ENCODE data around the gene KLHL17.
"Not testable (repeated sequence)": the region's sequence is repeated elsewhere in the genome, so short reads cannot be mapped to it uniquely, and the experiment has no call there.

The KLHL17 gene

DNA sequence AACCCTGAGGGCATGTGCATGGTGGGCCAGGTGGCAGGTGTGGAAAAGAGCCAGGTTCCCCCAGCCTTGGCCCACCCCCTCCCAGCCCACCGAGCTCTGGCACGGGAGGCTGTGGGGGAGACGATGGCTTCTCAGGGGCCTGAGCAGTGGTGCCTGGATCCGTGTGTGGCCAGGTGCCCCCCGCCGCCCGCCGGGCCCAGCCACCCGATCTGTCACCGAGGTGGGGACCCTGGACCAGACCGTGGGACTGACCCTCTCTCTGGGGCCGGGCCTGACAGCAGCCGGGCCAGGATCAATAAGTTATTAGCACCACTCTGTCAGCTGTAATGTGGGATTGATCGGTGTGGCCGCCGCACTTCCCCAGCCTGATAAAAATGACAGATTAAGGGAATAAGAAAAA is 22.9 kb upstream of the KLHL17 start:
- DNase-seq, result no peak

DNA sequence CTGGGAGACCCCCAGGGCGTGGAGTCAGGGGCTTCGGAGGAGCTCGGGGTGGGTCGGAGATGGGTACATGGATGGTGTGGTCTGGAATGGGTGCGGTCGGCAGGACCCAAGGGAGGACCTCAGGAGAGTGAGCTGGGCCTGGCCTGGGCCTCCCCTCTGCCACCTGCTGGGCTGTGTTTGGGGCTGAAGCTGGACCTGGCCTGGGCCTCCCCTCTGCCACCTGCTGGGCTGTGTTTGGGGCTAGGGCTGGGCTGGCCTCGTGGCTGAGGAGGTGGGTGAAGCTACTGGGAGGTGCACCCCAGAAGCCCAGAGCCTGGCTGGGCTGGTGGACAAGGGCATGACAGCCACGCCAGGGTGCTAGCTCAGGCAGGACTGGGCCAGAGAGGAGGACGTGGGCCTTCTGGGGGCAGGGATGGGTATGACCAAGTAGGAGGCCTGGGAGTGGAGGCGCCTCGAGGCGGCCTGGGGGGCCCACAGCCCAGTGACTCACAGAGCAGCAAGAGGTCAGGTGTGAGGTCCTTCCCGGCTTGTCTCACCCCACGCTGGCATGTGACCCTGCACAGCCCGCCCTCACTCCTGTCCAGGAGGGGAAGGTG is 22.2 kb upstream of the KLHL17 start:
- no peak for DNase-seq

DNA sequence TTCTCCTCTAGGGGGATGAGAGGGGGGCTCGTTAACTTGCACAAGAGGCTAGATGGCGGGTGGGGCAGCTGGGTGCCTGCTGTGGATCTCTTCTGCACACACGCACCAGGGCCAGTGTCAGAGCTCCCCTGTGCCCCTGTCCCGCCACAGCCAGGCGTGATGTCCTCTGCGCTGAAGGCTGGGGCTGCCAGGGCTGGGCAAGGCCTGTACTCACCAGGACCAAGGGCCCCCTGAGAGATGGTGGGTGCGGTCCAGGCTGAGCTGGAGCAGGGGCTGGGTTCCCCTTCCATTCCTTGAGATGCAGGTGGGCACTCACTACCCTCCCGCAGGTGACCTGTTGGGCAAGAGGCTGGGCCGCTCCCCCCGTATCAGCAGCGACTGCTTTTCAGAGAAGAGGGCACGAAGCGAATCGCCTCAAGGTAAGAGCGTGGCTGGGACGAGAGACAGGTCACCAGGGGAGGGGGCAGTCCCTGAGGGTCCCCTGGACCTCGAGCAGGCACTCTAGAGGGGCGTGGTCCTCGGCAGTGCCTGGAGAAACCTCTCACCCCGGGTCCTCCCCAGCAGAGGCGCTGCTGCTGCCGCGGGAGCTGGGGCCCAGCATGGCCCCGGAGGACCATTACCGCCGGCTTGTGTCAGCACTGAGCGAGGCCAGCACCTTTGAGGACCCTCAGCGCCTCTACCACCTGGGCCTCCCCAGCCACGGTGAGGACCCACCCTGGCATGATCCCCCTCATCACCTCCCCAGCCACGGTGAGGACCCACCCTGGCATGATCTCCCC is 21.5 kb upstream of the KLHL17 start:
- no peak for DNase-seq

DNA sequence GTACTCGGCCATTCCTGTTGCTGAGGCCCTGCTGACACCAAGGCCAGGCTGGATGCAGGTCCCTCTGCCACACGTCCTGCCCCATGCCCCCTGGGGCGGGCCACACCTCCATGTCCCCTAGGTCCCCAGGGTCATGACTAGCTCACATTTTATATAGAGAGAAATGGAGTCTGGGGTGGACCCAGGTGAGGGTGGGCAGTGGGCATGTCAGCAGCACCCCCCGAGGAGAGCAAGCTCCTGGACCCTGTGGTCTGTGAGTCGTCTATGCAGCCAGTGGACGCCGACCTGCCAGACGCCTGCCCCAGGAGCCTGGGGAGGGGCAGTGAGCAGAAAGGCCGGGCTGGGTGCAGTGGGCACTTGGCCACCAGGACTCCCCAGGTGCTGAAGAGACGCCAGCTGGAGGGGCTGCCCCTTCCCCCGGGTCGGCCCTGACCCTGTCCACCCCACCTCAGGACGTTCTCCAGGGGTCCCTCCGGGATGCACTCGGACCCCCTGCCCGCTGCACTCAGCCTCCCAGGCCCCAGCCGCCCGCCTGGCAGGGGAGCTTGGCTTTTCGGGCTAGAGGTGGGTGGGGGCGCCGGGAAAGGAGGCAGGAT is 20.8 kb upstream of the KLHL17 start:
- no peak for DNase-seq

DNA sequence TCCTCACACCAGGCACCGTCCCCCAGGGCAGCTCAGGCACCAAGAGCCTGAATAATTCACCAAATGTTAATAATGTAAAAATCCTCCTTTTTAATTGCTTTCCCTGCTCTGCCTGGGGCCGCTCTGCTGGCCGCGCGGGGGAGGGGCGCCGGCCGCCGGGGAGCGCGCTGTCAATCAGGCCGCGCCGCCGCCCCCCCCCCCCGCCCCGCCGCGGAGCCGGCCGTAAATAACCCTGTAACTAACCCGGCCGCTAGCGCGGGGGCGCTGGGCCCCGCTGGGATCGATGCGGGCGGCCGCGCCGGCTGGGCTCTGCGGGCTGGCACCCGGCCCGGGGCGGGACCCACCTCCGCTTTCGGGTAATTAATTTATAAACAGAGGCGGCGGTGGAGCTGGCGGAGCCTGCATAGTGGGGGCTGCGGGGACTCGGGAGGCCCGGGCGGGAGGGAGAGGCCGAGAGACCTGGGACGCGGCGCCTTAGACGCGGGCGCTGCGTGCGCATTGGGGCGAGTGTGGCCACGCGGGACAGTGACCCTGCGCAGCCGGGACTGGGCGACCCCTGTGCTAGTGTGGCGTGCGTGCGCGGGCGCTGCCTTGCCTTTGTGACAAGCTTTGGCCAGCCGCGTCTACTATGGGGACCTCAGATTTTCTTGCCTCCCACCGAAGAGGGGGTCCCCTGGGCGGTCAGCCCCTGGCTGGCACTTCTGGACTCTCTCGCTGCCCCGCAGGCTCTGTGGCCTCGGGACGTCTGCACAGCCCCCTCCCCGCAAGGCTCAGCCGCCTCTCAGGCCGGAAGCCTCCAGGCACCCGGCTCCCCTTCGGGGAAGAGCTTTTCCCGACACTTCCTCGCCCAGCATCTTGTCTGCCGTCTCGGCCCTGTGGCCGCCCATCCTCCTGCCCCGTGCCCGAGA is 20.0 kb upstream of the KLHL17 start:
- no peak for DNase-seq

DNA sequence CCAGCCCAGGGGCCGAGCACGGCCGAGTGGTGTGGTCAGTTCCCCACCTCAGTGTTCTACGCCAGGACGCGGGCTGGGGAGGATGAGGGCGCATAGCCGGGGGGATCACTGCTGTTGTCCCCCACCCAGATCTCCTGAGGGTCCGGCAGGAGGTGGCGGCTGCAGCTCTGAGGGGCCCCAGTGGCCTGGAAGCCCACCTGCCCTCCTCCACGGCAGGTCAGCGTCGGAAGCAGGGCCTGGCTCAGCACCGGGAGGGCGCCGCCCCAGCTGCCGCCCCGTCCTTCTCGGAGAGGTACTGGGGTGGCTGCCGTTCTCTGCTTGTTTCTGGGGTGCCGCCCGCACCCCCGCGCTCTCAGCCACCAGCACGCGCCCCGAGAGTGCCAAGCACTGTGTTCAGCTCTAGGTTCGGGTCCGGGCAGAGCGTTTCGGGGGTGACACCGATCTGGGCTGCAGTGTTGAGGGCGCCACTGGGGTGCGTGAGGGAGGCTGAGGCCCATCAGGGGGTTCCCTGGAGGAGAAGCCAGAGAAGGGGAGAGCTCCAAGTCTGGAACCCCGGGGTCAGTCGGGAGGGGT is 19.3 kb upstream of the KLHL17 start:
- no peak for DNase-seq

DNA sequence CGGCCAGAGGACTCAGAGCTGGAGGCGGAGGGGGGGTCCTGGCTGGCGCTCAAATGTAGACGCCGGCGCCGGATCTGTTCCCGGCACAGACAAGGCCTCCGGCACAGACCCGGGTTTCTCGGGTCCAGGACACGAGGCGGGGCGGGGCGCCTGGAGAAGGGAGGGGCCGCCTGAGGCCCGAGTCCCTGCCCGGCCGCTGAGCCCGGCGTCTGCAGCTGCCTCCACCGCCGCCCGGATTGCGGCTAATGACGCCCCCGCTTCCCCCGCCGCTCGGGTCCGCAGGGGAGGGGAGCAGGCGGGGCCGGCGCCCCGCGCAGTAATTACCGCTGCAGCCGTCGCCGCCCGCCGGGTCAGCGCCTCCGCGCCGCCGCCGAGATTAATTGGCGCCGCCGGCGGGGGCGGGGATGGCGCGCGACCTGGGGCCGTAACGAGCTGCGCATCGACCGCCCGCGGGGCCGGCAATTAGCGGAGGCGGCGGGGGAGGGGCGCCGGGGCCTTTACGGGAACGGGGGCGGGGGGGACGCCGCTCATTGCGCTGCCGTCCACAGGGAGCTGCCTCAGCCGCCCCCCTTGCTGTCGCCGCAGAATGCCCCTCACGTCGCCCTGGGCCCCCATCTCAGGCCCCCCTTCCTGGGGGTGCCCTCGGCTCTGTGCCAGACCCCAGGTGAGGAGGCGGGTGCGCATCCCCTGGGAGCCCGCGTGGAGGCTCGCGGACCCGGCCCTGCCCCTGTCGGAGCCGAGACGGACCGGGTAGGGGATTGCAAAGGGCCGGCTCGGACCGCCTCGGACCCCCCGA is 18.6 kb upstream of the KLHL17 start:
- DNase-seq, result no peak

DNA sequence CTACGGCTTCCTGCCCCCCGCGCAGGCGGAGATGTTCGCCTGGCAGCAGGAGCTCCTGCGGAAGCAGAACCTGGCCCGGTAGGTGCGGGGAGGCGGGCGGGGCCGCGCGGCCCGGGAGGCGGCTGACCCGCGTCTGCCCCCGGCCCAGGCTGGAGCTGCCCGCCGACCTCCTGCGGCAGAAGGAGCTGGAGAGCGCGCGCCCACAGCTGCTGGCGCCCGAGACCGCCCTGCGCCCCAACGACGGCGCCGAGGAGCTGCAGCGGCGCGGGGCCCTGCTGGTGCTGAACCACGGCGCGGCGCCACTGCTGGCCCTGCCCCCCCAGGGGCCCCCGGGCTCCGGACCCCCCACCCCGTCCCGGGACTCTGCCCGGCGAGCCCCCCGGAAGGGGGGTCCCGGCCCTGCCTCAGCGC is 18.0 kb upstream of the KLHL17 start:
- DNase-seq, result no peak

DNA sequence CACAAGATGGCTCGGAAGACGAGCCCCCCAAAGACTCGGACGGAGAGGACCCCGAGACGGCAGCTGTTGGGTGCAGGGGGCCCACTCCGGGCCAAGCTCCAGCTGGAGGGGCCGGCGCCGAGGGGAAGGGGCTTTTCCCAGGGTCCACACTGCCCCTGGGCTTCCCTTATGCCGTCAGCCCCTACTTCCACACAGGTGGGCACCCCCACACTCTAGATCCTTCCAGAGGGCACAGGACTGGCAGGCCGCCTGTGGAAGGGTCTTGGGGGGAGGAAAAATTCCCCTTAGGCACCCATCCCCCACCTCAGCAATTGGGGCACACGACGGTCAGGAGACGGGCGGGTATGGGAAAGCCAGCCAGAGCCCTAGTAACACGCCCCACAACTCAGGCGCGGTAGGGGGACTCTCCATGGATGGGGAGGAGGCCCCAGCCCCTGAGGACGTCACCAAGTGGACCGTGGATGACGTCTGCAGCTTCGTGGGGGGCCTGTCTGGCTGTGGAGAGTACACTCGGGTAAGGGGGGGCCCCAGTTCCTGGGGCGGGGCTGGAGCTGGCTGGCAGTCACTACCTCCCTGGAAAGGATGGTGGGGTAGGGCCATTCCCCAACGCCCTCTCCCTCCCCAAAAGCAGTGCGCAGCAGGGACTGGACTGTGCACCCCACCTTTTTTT is 17.4 kb upstream of the KLHL17 start:
- no peak for DNase-seq

DNA sequence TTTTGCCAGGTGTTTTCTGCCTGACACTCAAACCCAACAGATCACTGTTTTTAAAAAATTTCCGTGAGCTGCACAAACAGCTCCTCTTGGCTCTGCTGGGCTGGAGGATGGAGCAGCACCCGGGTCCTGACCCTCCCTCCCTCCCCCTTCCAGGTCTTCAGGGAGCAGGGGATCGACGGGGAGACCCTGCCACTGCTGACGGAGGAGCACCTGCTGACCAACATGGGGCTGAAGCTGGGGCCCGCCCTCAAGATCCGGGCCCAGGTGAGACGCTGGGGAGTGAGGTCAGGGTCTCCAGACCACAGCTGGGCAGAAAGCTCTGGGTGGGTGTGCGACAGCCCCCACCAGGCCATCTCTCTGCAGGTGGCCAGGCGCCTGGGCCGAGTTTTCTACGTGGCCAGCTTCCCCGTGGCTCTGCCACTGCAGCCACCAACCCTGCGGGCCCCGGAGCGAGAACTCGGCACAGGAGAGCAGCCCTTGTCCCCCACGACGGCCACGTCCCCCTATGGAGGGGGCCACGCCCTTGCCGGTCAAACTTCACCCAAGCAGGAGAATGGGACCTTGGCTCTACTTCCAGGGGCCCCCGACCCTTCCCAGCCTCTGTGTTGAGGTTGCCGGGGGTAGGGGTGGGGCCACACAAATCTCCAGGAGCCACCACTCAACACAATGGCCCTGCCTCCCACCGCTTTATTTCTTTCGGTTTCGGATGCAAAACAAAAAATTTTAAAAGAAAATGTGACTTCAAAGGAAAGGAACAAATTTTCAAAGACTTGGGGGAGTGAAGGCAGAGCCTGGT is 16.6 kb upstream of the KLHL17 start:
- DNase-seq, result no peak

DNA sequence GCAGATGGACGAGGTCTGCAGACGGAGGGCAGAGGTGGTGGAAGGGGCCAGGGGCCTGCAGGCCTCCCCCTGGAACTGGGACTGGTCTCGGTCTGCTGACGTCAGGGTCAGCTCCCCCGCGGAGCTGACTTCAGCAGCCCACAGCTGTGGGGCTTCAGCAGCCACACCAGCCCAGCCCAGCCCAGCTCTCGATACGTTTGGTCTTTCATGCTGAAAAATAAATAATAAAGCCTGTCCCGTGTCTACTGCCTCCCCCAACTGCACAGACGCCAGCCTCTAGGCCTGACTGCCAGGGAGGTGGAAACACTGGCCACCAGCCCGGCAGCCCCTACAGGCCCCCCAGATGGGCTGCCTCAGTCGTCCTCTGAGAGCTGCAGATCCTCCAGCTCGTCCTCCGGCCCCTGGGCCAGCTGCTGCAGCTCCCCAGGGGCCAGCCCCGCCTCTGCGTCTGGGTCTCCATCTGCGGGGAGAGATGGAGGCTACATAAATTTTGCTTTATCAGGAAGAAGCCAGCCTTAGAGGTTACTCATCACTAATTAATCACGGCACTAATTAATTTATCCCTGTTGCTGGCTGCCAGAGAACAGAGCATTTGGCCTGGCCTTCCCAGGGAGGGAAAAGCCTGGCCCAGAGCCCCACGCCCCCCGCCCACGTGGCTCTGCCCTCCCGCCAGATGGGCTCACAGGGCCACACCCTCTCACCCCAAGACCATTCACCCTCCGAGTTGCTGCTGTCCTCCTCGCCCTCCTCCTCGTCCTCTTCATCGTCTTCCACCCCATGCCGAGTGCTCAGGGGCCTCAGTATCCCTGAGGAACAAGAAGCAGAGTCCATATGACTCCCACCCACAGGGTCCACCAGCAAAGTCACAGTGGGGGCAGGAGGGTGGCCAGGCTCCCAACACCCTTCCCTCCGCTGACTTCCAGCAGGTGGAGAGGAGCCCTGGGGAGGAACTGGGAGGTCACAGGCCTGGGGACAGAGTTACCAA is 15.8 kb upstream of the KLHL17 start:
- DNase-seq, result no peak

DNA sequence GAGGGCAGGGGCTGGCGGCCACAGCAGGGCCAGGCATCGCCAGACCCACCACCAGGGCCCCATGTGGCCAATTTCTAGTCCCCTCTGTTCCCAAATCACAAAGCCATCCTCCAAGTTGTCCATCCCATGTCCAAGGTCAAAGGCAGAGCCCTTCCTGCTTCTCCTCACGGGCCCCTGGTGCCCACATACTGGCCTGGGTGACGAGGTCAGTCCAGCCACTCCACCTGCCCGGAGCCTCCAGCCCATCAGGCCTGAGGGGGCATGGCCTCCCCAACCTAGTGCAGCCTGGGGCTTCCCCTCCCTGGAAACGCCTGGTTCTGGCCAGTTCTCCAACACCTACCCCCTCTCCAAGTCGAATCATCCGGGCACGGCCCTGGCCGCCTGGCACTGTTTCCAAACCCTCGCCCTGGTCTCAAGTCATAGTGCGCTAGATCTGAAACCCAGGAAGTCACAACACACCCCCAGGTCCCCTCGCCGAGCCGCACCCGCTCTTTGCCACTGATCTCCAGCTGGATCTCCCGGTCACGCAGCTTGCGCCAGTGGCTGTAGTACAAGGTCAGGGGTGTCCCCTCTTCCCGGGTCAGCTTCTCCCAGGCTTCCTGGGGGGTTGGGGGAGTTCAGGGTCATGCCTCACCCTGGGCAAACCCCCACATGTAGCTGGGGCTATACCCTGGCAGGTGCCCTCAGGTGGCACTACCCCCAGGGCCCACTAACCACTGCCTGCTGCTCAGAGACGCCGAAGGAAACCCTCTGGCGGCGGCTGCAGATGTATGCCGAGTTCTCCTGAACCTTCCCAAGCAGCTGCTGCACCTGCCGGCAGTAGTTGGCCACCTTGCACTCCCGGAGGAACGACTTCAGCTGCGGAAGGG is 14.5 kb upstream of the KLHL17 start:
- no peak for DNase-seq

DNA sequence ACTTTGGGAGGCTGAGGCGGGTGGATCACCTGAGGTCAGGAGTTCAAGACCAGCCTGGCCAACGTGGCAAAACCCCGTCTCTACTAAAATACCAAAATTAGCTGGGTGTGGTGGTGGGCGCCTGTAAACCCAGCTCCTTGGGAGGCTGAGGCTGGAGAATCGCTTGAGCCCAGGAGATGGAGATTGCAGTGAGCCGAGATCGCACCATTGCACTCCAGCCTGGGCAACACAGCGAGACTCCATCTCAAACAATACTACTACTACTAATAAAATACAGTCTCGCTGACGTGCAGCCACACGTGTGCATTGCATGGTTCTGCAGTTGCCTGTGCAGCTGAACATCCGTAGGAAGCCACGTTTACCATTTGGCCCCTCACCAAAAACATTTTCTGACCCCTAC is 13.6 kb upstream of the KLHL17 start:
- DNase-seq, result not testable (repeated sequence)

DNA sequence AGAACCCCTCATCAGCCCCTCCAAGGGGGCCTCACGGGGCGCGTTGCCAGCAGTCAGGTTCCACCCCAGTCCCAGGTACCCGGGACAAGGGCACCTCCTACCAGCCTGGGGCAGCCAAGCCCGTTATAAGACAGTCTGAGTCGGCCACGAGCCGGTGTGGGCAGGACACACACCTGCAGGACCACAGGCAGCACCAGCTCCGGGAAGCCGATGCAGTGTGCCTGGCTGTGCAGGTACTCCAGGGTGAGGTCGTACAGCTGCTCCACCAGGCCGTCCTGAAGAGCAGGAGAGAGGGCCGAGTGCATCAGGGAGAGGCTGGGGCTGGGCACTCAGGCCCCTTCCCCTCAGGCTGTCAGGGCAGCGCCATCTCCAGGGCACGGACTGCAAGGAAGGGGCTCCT is 12.4 kb upstream of the KLHL17 start:
- no peak for DNase-seq

DNA sequence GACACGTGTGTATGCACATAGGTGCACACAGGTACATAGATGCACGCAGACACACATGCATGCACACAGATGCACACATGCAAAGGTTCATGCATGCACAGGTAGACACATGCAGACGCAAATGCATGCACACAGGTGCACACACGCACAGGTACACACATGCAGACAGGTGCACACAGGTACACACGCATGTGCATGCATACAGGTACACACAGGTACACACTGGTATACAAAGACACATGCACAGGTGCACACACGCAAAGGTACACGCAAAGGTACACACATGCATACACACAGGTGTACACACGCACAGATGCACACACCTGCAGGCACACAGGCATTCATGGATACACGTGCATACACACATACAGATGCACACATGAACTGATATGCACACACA is 10.1 kb upstream of the KLHL17 start:
- no peak for DNase-seq

DNA sequence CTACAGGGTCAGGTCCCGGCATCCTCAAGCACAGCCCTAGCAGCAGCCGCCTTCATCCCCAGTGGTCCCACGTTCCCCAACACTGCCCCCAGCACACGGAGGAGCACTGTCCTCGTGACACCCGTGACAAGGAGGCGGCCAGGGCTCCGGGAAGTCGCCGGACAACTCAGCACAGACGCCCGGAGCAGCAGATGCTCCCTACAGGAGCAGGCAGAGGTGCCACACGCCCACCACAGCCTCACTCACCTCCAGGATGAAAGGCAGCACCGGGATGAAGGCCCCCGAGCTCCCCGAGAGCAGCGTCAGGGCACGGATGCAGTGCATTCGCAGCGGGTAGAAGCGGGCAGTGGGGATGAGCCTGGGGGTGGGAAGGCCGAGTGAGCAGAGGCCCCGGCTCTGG is 9.5 kb upstream of the KLHL17 start:
- DNase-seq, result no peak

DNA sequence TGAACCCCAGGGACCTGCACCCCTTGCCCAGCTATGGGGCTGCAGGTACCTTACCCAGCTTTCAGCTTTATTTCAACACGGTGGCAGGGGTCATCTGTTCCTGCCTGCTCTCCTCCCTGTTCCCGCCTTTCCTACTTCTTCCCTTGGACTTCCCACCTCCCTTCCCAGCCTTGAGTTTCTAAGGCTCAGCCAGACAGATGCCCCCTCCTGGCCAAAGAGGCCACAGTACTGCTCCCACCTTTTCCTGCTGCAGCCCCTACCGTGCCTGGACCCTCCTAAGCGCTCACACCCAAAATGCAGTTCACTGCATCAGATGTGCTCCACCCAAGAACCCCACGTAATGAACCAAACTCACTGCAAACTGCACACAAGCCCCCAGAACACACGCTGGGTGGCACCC is 9.0 kb upstream of the KLHL17 start:
- no peak for DNase-seq

DNA sequence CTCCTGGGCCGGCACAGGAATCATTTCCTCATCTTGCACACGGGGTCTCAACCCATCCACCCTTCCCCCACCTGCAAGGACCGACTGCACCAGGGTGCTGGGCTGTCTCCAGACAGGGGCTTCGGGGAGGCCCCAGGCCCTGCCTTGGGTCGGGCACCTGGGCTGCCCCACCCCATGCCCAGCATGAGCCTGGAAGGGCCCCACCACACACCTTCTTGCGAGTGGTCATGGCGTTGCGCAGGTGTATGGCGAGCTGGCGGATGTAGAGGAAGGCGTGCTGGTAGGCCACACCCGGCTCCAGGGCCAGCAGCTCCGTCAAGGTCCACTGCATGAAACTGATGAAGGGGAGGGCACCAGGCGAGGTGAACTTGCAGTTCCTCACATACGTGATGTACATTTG is 8.2 kb upstream of the KLHL17 start:
- DNase-seq, result no peak

All from activated CD4-positive, CD25-positive, alpha-beta regulatory T cell treated with anti-CD3 and anti-CD28 coated beads, Interleukin-2, amount 50 U/mL, for 72 hours (primary cell).